Measurements from ENCODE around the gene AIDA. TPM values are rescaled to one million over a fixed set of nuclear protein-coding genes. Genes with fewer than 3 reads are reported as not detected.

AIDA gene
- total RNA-seq, 1 experiment from 2014 or later = 38.0 TPM

DNA sequence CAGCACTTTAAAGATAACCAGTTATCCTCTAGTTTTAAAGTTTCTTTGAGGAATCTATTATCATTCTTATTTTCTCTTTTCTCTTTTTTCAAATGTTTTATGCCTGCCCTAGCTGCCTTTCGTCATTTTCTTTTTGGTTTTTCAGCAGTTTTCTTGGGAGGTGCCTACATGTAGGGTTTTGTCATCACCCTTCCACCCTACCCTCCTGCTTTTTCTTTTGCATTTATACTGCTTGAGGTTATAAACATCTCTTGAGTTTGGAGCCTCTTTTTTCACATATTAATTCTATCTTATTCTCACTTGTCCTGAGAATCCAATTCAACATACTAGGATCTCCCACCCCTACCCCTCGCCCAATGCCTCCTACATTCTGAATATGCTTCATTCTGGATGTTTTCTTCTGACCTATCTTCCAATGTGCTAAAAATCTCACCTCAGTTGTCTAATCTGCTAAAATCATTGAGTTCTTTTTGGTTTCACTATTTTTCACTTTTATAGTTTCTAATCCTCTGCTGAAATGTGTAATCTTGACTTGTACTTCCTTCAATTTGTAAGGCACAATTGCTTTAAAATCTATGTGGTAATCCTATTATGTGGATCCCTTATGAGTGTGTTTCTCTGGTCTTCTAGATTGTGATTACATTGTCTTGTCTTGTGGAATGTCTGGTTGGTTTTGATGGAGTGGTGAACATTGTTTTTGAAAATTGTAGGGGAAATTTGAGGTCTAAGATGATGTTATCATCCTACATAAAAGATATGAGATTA, 55.7 kb downstream of the AIDA start:
- no peak overlapping the region for H3K4me2 ChIP-seq (ENCODE audit: low read length)
- no peaks in the 10 kb centered on the region for H3K27me3 ChIP-seq (ENCODE audit: low read length)
- H3K9me3 ChIP-seq (ENCODE audit: low read length) = no peaks in the 10 kb centered on the region
- H2AFZ ChIP-seq (ENCODE audit: low read length) = no peak overlapping the region
- H3K36me3 ChIP-seq (ENCODE audit: low read depth, low read length) = peaks cover 91% of the 10 kb centered on the region
- no peak overlapping the region for H3K27ac ChIP-seq (ENCODE audit: low read length)
- TF ChIP-seq EZH2 (IDR thresholded peaks at IDR 0.05; ENCODE audit: low read length, unreplicated experiment) (no peak), CTCF (conservative IDR thresholded peaks at IDR 0.05; ENCODE audit: low read depth, low read length) (no peak), EZH2phosphoT487 (IDR thresholded peaks at IDR 0.05; ENCODE audit: borderline replicate concordance, low read length) (no peak)
- H3K4me1 ChIP-seq (ENCODE audit: insufficient read depth, low read length) = no peaks in the 10 kb centered on the region
- DNase-seq (no peak), ATAC-seq (no peak)
- no peaks in the 10 kb centered on the region for H3K9me2 ChIP-seq (replicated peaks; ENCODE audit: low read length)
- POLR2A ChIA-PET (ENCODE audit: unreplicated experiment) = no interaction called here
- H3K79me2 ChIP-seq (ENCODE audit: low read length) = no peaks in the 10 kb centered on the region
- H3K9ac ChIP-seq (ENCODE audit: low read length) = no peak overlapping the region
- no peaks in the 10 kb centered on the region for H4K20me1 ChIP-seq (ENCODE audit: low read length)
- intact Hi-C loops (cut with micrococcal nuclease) = no loop called here
- H3K4me3 ChIP-seq (ENCODE audit: low read length) = no peak overlapping the region
- BruUV-seq (replicated peaks) = no TSS peak
- CTCF ChIA-PET = no interaction called here
- H3F3A ChIP-seq (ENCODE audit: low read length, unreplicated experiment) = no peaks in the 10 kb centered on the region

- H3K36me3 ChIP-seq (ENCODE audit: low read depth, low read length) = peaks cover 90% of the 10 kb centered on the region
- intact Hi-C loops (cut with micrococcal nuclease) = no loop called here
- H3F3A ChIP-seq (ENCODE audit: low read length, unreplicated experiment) = no peaks in the 10 kb centered on the region
Observed at GRCh38 chr1:222654849-222655248, 57.4 kb downstream of the AIDA start.

More at GRCh38 chr1:222654849-222655248, 57.4 kb downstream of the AIDA start:
- Histone ChIP-seq H3K4me2 (ENCODE audit: low read length) (no peak overlapping the region), H3K27ac (ENCODE audit: low read length) (no peak overlapping the region), H3K4me1 (ENCODE audit: insufficient read depth, low read length) (no peaks in the 10 kb centered on the region), H2AFZ (ENCODE audit: low read length) (no peak overlapping the region), H4K20me1 (ENCODE audit: low read length) (no peaks in the 10 kb centered on the region), H3K27me3 (ENCODE audit: low read length) (no peaks in the 10 kb centered on the region), H3K9me3 (ENCODE audit: low read length) (no peaks in the 10 kb centered on the region), H3K79me2 (ENCODE audit: low read length) (no peaks in the 10 kb centered on the region), H3K9ac (ENCODE audit: low read length) (no peak overlapping the region), H3K9me2 (replicated peaks; ENCODE audit: low read length) (no peaks in the 10 kb centered on the region), H3K4me3 (ENCODE audit: low read length) (no peak overlapping the region)
- CTCF ChIA-PET = no interaction called here
- DNase-seq (no peak), ATAC-seq (no peak)
- POLR2A ChIA-PET (ENCODE audit: unreplicated experiment) = no interaction called here
- BruUV-seq (replicated peaks) = no TSS peak
- TF ChIP-seq CTCF (conservative IDR thresholded peaks at IDR 0.05; ENCODE audit: low read depth, low read length) = no peak
- no peak for TF ChIP-seq EZH2phosphoT487 (IDR thresholded peaks at IDR 0.05; ENCODE audit: borderline replicate concordance, low read length)
- TF ChIP-seq EZH2 (IDR thresholded peaks at IDR 0.05; ENCODE audit: low read length, unreplicated experiment) = no peak
